ENCODE data around the gene DSN1. TPM values are rescaled to one million over a fixed set of nuclear protein-coding genes. Genes with fewer than 3 reads are reported as not detected.

DSN1 gene
- total RNA-seq, 1 donor from 2014 or later: 7.2 TPM

DNA sequence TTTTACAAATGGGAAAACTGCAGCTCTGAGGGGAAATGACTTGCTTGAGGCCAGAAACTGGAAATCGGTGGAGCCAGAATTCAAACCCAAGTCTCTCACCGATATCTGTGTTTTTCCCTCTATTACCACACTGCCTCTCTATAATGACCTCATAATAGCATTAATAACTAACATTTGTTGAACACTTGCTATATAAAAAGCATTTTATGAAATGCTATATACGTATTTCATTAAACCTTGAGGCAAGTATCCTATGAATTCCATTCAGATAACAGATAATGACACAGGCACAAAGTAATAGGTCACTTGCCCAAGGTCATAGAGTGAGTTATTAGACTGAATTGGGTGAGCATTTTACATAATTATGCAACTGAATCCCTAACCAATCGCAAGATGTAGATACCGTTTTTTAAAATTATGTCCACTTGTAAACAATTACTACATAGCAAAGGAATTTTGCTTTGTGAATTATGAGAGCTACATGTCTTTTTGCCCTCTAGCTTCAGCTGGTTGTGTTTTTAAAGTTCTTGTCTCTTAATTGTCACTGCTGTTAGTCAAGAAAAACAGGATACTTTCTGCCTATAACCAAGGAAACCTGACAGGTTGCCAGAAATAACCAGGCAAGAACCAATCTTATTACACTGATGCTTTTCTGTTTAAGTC lies 4.7 kb downstream of the DSN1 start:
- no peak for ATAC-seq
- DNase-seq (ENCODE audit: low spot score): no peak
- intact Hi-C loops (cut with DNase I): no loop called here

DNA sequence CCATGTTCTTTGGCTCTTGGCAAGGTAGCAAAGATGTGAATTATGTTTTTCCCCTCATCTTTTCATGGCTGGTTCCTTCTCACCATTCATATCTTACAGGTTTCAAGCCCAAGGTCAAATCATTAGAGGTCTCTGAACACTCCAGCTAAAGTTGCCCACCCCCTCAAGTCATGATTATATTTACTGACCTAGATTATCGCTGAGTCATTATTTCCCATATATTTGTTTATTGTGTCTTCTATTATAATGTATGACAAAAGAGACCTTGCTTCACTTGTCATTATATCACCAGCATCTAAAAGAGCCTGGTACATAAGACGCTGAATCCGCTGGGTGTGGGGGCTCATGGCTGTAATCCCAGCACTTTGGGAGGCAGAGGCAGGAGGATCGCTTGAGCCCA lies 12.4 kb downstream of the DSN1 start:
- no peak for ATAC-seq
- intact Hi-C loops (cut with DNase I): no loop called here
- no peak for DNase-seq (ENCODE audit: low spot score)

DNA sequence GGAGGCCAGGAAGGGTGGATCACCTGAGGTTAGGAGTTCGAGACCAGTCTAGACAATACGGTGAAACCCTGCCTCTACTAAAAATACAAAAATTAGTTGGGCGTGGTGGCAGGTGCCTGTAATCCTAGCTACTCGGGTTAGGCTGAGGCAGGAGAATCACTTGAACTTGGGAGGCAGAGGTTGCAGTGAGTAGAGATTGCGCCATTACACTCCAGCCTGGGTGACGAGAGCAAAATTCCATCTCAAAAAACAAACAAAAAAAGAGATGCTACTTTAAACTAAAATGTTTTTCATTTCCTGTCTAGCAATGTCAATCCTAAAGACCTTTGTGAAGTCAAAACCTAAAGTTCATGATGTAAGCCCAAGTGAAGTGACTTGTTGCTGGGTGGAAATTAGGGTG lies 12.9 kb downstream of the DSN1 start:
- DNase-seq (ENCODE audit: low spot score): no peak
- intact Hi-C loops (cut with DNase I): no loop called here
- ATAC-seq: no peak

DNA sequence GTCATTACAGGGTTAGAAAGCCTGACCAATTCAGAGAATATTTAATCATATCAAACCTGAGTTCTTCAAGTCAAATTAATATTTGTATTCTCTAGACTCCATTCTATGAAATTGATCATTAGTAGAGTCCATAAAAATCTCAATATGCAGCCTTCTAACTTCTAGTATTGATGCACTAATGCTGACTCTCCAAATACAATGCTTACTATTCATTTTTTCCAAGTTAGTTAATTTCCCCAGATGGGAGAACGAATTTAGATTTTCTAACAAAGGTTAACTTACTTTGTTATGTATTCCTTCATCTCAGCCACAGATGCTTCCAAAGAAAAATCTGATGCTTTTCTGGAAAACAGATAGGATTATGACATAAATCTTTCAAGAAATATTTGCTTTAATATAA lies 15.3 kb downstream of the DSN1 start:
- DNase-seq (ENCODE audit: low spot score) (no peak), ATAC-seq (no peak)
- intact Hi-C loops (cut with DNase I): no loop called here

DNA sequence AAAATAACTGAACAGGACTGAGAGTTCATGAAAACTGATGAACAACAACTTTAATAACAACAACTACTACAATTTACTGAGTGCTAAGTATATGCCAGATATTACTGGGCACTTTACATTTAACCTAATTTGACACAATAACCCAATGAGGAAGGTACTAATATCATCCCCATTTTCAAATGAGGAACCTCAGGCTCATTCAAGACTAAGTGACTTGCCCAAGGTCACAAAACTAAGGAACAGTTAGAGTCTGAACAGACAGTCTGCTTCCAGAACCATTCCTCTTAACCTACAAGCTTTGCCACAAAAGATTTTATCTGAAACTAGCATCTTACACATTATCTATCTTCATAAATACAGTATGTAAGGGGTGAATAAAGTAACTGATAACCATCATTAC lies 17.1 kb downstream of the DSN1 start:
- intact Hi-C loops (cut with DNase I): no loop called here
- ATAC-seq (no peak), DNase-seq (ENCODE audit: low spot score) (no peak)

DNA sequence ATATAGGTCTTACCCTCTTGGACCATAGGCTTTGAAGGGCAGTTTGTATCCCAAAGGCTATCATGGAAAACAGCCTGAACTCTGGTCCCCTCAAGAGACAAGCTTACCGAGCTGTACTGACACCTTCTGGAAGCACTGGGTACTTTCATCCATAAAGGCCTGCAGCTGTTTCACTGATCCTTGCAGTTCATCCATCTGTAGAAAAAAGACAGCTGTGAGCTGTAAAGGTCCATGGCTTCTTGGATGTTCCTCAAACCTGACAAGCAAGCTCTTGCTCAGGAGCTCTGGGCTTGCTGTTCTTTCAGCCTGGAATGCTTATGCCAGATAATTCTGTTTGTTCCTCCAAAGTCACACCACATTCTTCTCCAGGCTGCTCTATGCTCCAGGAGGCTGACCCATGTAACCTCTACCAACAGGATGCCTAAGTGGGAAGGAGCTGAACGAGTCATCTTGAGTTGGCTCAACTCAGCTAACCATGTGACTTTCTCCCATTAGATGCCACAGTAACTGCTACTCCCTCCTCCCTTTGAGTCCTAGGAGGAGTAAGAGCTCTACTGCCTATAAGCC lies 18.8 kb downstream of the DSN1 start:
- DNase-seq (ENCODE audit: low spot score) (no peak), ATAC-seq (peak; percentile 82)
- intact Hi-C loops (cut with DNase I): no loop called here

DNA sequence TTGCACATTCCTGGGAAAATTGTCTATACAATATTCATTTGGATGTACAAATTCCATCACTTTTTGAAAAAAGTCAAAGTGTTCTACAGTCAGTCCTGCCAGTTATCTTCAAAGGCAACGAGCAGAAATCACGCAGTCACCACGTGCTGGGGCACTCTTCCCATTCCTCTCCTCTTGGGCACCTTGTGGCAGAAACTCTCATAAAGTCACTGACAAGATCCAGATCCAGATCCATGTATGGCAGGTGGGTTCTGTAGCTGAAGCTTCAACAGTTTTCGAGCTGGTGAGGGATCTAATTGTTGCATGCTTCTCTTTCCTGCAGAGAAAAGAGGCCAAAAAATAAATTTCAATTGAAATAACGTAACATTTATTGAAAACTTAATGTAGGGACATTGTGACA lies 21.0 kb downstream of the DSN1 start:
- ATAC-seq (no peak), DNase-seq (ENCODE audit: low spot score) (no peak)
- intact Hi-C loops (cut with DNase I): no loop called here

DNA sequence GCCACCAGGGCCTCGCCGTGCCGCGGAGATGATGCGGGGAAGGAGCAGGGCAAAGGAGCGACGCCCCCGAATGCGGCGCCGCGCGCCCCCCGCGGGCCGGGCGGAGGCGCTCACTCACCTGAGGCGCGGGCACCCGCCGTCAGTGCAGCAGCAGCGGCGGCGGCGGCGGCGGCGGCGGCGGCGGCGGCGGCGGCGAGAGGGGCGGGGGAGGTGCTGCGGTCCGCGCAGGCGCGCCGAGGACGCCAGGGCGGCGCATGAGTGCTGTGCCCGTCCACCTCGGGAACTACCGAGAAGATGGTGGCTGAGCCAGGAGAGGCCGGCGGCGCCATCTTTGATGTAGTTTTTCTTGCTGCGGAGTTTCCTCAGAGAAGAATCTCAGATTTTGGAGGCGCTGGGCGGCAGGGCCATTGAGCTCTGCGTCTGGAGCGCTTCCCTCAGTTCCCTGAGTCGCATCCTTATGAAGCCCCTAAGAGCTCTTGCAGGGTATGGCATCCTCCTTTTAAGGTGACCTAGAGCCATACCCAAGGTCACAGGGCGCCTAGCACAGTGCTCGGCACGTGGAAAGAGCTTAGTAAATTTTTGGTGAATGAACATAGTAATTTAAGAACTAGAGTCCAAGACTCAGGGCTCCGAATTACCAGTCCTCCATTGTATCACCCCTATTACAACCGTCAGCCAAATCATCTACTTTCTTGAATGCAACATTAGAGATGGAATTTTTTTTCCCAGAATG lies 27.5 kb downstream of the DSN1 start, which contains the start of gene NDRG3:
TSS of gene NDRG3 (minus strand) at position 164 of the 733 bp plus-strand sequence. CDS start 24,355 bp downstream, outside the sequence.
- DNase-seq (ENCODE audit: low spot score): peak; percentile 95
- ATAC-seq: peak; percentile 99
- intact Hi-C loops (cut with DNase I): no loop called here

DNA sequence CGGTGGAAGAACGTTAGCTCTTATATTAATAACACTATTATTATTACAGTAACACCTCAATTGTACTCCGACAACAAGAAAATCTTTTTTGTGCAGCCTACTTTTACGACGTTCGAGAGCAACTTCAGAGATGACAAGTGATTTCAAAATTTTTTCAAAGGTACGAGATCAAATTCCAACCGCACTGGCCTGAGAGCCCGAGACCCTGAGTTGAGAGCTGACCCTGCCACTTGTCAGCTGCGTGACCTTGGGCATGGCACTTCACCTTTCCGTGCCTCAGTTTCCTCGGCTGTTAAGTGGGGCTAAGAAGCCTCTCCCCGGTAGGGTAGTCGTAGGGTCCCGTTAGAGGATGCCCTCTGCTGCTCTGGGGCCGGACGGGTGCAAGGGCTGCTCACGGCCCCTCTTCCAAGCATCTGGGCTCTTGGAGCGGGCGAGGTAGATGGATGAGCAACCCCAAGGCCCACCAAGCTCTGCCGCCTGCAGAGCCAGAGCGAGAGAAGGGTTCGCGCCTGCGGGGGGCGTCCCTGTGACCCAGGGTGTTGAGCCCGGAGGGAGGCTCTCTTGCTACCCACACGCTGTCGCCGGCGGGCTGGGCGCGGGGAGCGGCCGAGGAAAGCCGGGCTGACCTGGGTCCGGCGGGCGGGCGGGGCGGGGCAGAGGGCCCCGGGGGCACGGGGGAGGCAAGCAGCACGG lies 28.2 kb downstream of the DSN1 start:
- ATAC-seq (peak; percentile 12), DNase-seq (ENCODE audit: low spot score) (peak; percentile 66)
- intact Hi-C loops (cut with DNase I): no loop called here

DNA sequence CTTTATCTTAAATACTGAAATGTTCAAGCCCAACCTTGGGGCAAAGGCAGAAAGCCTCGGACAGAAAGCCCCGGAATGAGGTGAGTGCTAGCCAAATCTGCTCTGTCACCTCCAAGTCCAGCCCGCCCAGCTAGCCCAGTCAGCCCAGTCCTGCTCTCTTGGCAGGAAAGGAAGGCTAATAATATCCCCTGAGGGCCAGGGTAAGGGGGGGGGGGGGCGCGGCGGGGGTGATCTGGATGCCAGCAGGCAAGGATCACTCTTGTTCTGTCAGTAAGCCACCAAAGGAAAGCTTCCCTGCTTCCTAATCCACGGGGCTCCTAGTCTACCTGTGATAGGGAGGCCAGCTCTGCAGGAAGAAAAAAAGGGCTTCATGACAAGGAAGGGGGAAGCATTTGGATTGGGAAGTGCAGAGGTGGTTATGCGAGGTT lies 28.8 kb downstream of the DSN1 start:
- no peak for DNase-seq (ENCODE audit: low spot score)
- intact Hi-C loops (cut with DNase I): no loop called here
- peak; percentile 52 for ATAC-seq

DNA sequence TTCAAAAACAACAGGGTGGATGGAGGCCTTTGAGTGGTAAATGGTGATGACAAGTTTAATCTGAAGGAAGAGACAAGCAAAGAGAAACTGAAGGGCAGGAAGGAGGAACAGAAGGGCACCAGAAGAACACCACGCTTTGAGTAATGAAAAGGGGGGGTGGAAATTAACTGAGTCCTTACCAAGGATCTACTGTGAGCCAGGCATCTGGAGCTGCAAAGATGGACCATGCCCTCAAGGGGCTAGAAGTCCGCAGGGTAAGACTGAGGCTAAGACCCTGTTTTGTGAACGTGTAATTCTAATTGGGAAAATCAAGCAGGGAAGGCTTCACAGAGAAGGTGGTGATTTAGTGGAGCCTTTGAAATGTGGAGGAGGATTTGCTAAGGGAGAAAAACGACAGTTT lies 29.3 kb downstream of the DSN1 start:
- DNase-seq (ENCODE audit: low spot score) (no peak), ATAC-seq (no peak)
- intact Hi-C loops (cut with DNase I): no loop called here

DNA sequence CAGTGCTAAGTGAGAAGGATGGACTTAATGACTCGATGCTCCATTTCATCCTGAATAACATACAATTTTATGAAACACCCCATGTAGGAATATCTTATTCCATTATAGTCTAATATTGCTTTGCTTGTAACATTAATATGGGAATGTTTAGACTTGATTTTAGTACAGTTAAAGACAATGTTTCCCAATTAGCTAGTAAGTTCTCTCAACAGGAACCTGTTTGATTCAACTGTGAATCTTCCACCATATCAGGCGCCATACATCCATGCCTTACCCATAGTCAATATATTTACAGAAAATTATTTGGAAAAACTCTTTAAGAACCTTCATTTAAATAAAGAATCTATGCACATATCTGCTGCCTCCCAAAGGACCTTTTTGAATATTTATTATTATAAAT lies 31.0 kb downstream of the DSN1 start:
- DNase-seq (ENCODE audit: low spot score) (no peak), ATAC-seq (no peak)
- intact Hi-C loops (cut with DNase I): no loop called here

DNA sequence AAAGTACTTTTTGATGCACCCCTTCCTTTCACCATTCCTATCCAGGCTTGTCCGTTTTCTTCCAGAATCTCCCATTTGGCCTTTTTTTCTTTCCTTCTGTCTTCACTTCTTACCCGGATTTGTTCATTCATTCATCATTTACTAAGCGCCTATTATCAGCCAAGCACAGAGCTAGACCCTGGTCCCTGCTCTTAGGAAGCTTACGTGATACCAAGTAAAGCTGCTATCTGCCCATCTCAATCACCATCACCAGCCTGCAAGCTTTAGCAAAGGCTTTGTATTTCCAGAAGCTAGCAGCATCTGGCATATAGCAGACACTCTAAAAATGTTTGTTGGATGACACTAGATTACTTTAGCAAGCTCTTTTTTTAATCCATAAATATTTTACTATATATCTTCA lies 32.5 kb downstream of the DSN1 start:
- DNase-seq (ENCODE audit: low spot score) (no peak), ATAC-seq (no peak)
- intact Hi-C loops (cut with DNase I): no loop called here

DNA sequence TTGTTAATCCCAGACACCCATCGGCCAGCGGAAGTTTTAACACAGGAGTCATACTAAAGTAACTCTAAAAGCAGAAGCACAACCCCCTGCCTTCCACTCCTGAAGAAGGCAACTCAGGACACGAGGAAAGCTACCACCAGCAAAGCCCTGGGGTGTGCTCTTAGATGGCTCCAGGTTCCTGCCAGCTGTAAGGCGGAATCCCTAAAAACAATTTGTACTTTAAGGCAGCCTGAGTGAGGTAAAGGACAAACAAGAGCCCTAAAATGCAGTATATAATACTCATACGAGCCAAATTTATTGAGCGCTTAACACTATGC lies 36.4 kb downstream of the DSN1 start:
- DNase-seq (ENCODE audit: low spot score): no peak

DNA sequence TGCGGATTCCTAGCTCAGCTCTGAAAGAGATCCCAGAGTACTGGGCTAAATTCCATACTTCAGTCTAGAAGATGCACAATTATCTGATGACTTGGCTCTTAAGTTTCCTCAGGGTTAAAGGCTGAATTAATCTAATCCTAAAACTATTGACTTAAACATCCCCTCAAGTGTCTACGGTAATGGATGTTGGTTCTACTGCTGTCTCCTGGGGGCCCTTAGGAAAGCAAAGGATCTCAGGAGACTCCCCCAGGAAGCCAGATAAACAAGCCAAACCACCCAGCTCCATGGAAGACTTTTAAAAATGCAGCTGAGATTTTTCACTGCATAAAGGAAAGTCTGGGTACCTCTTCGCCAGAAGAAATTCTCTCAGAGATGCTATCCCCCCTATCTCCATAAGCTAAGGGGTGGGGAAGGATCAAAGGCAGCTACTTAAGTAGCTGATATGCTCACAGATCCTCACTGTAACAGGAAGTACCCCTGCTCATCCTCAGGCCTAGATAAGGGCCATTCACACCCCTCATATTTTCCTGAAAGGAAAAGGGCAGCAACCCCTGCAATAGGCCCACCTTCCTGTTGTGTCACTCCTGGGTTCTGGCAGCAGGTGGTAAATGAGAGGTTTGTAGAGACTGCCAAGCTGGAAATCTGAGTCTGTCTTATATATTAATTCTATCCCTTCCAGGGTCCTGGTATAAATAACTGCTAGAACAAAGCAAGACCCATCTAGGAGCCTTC lies 36.9 kb downstream of the DSN1 start:
- intact Hi-C loops (cut with DNase I): no loop called here
- ATAC-seq: no peak
- no peak for DNase-seq (ENCODE audit: low spot score)

More for the DNA sequence above, 36.4 kb downstream of the DSN1 start:
- intact Hi-C loops (cut with DNase I): no loop called here
- ATAC-seq: no peak

DNA sequence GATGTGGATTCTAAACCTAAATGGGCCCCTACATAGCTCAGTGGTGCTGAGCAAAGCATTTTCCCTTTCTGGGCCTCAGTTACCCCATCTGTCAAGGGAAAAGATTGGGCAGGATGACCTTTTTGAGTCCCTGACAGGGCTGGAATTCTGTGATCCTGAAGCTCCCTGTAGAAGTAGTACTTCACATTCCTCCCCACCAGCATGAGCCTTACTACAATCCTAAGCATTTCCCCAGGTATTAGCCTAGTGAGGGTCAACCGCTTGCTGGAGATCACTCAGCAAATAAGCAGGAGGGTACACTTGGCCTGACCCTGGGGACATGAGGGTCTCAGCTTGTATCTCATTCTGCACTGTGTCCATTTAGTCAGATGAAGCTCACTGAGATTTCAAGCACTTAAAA lies 41.1 kb downstream of the DSN1 start:
- intact Hi-C loops (cut with DNase I): no loop called here
- DNase-seq (ENCODE audit: low spot score) (no peak), ATAC-seq (no peak)

DNA sequence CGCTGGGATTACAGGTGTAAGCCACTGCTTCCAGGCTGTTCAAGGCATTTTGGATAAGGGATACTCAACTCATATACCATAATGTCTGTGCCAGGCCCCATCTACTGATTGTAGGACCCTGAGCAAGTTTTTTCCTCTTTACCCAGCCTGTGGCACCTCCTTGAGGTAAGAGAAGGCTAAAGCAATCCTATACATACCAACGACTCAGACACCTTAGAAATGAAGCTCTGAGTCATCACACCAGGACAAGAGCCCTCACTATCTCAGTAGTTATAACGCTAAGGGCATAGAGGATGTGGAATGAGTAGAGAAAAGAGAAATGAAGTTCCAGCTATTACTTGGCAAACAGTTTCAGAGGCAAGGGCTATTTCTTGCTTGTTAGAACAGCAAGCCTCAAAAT lies 44.6 kb downstream of the DSN1 start:
- no peak for ATAC-seq
- intact Hi-C loops (cut with DNase I): no loop called here
- no peak for DNase-seq (ENCODE audit: low spot score)

DNA sequence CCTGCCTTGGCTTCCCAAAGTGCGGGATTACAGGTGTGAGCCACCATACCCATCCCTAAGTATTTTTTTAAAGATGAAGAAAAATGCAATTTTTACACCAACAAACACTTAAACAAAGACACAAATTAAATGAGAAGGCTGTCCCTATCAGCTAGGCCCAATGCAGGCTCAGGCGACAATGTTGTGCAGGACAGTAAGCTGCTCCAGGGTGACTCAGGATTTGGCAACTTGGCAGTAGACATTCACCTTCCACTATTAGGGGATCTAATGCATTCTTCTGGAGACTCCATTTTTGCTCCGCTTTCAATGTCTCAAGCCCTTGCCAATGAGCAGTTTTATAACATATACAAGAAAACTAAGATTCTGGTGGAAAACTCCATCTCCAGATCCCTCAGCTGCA lies 47.4 kb downstream of the DSN1 start:
- DNase-seq (ENCODE audit: low spot score) (no peak), ATAC-seq (no peak)
- intact Hi-C loops (cut with DNase I): no loop called here

DNA sequence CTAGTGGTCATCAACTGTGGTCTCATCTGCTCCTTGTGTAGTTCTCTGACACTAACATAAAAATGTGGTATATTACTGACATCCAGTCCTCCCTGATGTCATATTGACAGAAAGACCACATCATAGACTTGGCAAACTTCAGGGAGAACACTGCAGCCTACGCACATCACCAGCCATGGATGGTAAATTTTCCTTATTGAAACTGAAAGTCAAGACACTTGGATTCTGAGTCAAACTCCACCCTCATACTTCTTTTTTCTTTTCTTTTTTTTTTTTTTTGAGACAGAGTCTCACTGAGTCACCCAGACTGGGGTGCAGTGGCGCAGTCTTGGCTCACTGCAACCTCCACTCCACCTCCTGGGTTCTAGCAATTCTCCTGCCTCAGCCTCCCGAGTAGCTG lies 53.1 kb downstream of the DSN1 start:
- intact Hi-C loops (cut with DNase I): no loop called here
- no peak for ATAC-seq
- no peak for DNase-seq (ENCODE audit: low spot score)
